HepG2 (cell line): ENCODE results near the gene HOXD8. TPM values are rescaled to one million over a fixed set of nuclear protein-coding genes. Genes with fewer than 3 reads are reported as not detected.
A peak's percentile ranks its signal among the peaks of the same experiment; 100 is the strongest.

Experiments used
- AHDC1 ChIP-seq: sonication (generic); formaldehyde crosslinking; IDR thresholded peaks from 2 replicates; pipeline ENCODE4 v1.5.1; 2020; ENCODE audit warnings: mild to moderate bottlenecking, missing genetic modification reagents, borderline replicate concordance
- HIVEP1 ChIP-seq: sonication (generic); formaldehyde crosslinking; IDR thresholded peaks from 2 replicates; pipeline ENCODE4 v1.4.0; 2020; ENCODE audit warnings: mild to moderate bottlenecking, missing genetic modification reagents
- HNF1B ChIP-seq: sonication (generic); formaldehyde crosslinking; IDR thresholded peaks from 2 replicates; pipeline ENCODE4 v1.5.1; 2020; ENCODE audit warnings: mild to moderate bottlenecking, moderate library complexity, missing genetic modification reagents
- KDM2A ChIP-seq: sonication (generic); formaldehyde crosslinking; IDR thresholded peaks from 2 replicates; pipeline ENCODE4 v1.4.0; 2020; ENCODE audit warnings: low read depth, missing genetic modification reagents, borderline replicate concordance
- MYC ChIP-seq: sonication (generic); formaldehyde crosslinking; IDR thresholded peaks from 2 replicates; pipeline ENCODE4 v1.9.0; 2021; ENCODE audit warnings: missing genetic modification reagents, borderline replicate concordance
- RFXAP ChIP-seq: sonication (generic); formaldehyde crosslinking; IDR thresholded peaks from 2 replicates; pipeline ENCODE4 v1.4.0; 2020; ENCODE audit warnings: missing genetic modification reagents, borderline replicate concordance
- THRA ChIP-seq: sonication (generic); formaldehyde crosslinking; IDR thresholded peaks from 2 replicates; pipeline ENCODE4 v1.4.0; 2020; ENCODE audit warnings: missing genetic modification reagents, borderline replicate concordance
- ZBTB49 ChIP-seq: sonication (generic); formaldehyde crosslinking; IDR thresholded peaks from 2 replicates; pipeline ENCODE4 v1.4.0; 2020; ENCODE audit warnings: missing genetic modification reagents, borderline replicate concordance
- ZKSCAN5 ChIP-seq: sonication (generic); formaldehyde crosslinking; IDR thresholded peaks from 2 replicates; pipeline ENCODE4 v1.5.1; 2020; ENCODE audit warnings: mild to moderate bottlenecking, missing genetic modification reagents
- ZMYM4 ChIP-seq: sonication (generic); formaldehyde crosslinking; IDR thresholded peaks from 2 replicates; pipeline ENCODE4 v1.8.1; 2023; ENCODE audit warnings: mild to moderate bottlenecking, missing genetic modification reagents
- ZNF543 ChIP-seq: sonication (generic); formaldehyde crosslinking; IDR thresholded peaks from 2 replicates; pipeline ENCODE4 v1.4.0; 2020; ENCODE audit warnings: mild to moderate bottlenecking, missing genetic modification reagents
- ZNF703 ChIP-seq: sonication (generic); formaldehyde crosslinking; IDR thresholded peaks from 2 replicates; pipeline ENCODE4 v1.5.1; 2020; ENCODE audit warnings: missing genetic modification reagents, mild to moderate bottlenecking, moderate library complexity, borderline replicate concordance
- ZSCAN29 ChIP-seq: sonication (generic); formaldehyde crosslinking; conservative IDR thresholded peaks from 2 replicates; pipeline ENCODE4 v1.4.0; 2020; ENCODE audit warnings: mild to moderate bottlenecking, missing genetic modification reagents
- polyA plus RNA-seq, 8 experiments: library from polyadenylated mRNA; depleted of rRNA in 3 of 8; stranded (reverse) in 7 of 8; unstranded in 1 of 8; fragments of >200 nt; fragmentation: Illumina TruSeq in 4 of 8; extraction: Trizol in 4 of 8; gene quantifications; 2 replicates each; pipeline versions ENCODE4 v1.2.1 to v1.2.3, GENCODE V29; 2011 to 2016; ENCODE audit warnings: low read depth in 4 of 8, missing spikeins in 1 of 8, mixed read lengths in 1 of 8; ENCODE audit not compliant: insufficient read depth in 1 of 8
- total RNA-seq, 5 experiments: library from RNA; depleted of rRNA; stranded (reverse); fragments of >200 nt; fragmentation: Illumina TruSeq; extraction: Trizol; gene quantifications; 2 replicates each; pipeline ENCODE4 v1.2.3, GENCODE V29; 2016; ENCODE audit warnings: low read depth in 1 of 5

HOXD8 gene
- total and polyA plus RNA-seq, 2 of the 13 experiments (the other 11 are each of a cell fraction or from before 2014, with no cell fraction given): not detected

GRCh38 chr2:176088048-176088936 is 41.2 kb upstream of the HOXD8 start (continued):
- TF ChIP-seq AHDC1 (CRISPR knock-in tag): no peak
- TF ChIP-seq THRA (CRISPR knock-in tag): 0 out of 2 replicates have a peak, but pooled peaks have one; percentile 8
- peak; percentile 22; the same call in 1 of the 2 replicates for TF ChIP-seq MYC (CRISPR knock-in tag)
- no peak for TF ChIP-seq RFXAP (CRISPR knock-in tag)
- no peak for TF ChIP-seq ZNF703 (CRISPR knock-in tag)
- TF ChIP-seq ZKSCAN5 (CRISPR knock-in tag): no peak
- TF ChIP-seq HIVEP1: peak; percentile 55; the same call in 1 of the 2 replicates
- 0 out of 2 replicates have a peak, but pooled peaks have one; percentile 45 for TF ChIP-seq ZMYM4 (CRISPR knock-in tag)
- TF ChIP-seq KDM2A (CRISPR knock-in tag): peak; percentile 88
- TF ChIP-seq ZBTB49 (CRISPR knock-in tag): no peak
- 0 out of 2 replicates have a peak, but pooled peaks have one; percentile 41 for TF ChIP-seq ZNF543 (CRISPR knock-in tag)
- TF ChIP-seq HNF1B: peak; percentile 24; the same call in 1 of the 2 replicates
- peak; percentile 100 for TF ChIP-seq ZSCAN29 (CRISPR knock-in tag)
